ENCODE measurements around the gene DDX54.

GRCh38 chr12:113216027-113216426 is 30.7 kb upstream of the DDX54 start:
- TF ChIP-seq CTCF (IDR thresholded peaks at IDR 0.05; ENCODE audit: insufficient read depth, low read depth, low read length): no peak
- TF ChIP-seq EZH2 (IDR thresholded peaks at IDR 0.05; ENCODE audit: insufficient read depth, low read length): no peak

All from astrocyte (in vitro differentiated cells and primary cell).